ENCODE results near the gene PDE2A.

GRCh38 chr11:72617080-72617762, 57.0 kb downstream of the PDE2A start:
- TF ChIP-seq CTCF (IDR thresholded peaks at IDR 0.05) (no peak), POLR2A (IDR thresholded peaks at IDR 0.05) (no peak)
